ENCODE data around the gene CSNK2A2. TPM values are rescaled to one million over a fixed set of nuclear protein-coding genes. Genes with fewer than 3 reads are reported as not detected.

Gene CSNK2A2
- total RNA-seq, 8 experiments from 2014 or later, result 20.8 to 72.6 (median 33.4) TPM

DNA sequence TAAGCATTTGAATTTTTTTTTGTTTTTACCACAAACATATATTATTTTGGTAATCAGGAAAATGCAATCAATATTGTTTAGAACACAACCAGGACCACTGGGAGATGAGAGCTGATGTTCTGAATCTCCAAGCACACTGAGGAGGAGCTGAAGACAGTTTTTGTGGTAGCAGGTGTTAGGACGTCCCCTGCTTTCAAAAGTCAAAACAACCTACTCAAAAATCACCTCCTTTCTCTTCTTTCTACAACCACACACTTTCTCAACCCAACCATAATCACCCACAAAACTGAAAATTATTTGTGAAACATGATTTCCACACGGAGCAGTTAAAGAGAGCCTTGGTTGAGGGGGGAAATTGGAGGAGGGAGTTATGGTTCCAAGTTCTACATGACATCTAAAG is 42.1 kb downstream of the CSNK2A2 start:
- Histone ChIP-seq H3K27ac (no peak overlapping the region), H3K4me3 (no peak overlapping the region), H3K4me1 (replicated peaks in 1 of 2) (no peaks in the 10 kb centered on the region)
- 27 to 80% (median 67%) methylated on average over 1 to 2 of the region's 2 CpGs; no CpG with 5 or more reads in 3 of the 10 experiments for WGBS, 10 experiments
- in situ Hi-C loops (cut with MboI; ENCODE audit: low pct_unique_long_range_greater_than_20kb in 2 of 9, low sequenced_read_pairs in 9 of 9, unreplicated experiment in 9 of 9), result no loop called here
- peak in 1 of 8 experiments; percentile 2 for ATAC-seq (replicated peaks in 6 of 8)

GRCh38 chr16:58154345-58154744 is 43.6 kb downstream of the CSNK2A2 start:
- H3K4me3 ChIP-seq, result no peak overlapping the region
- no peak overlapping the region for H3K27ac ChIP-seq
- ATAC-seq (replicated peaks in 6 of 8), result peak in 3 of 8 experiments; percentile 47 to 70 (median 65)
- WGBS, 10 experiments, result 0 to 83% (median 80%) methylated on average over 1 to 2 of the region's 2 CpGs; no CpG with 5 or more reads in 5 of the 10 experiments
- no peaks in the 10 kb centered on the region for H3K4me1 ChIP-seq (replicated peaks in 1 of 2)
- in situ Hi-C loops (cut with MboI; ENCODE audit: low pct_unique_long_range_greater_than_20kb in 2 of 9, low sequenced_read_pairs in 9 of 9, unreplicated experiment in 9 of 9), result no loop called here

- ATAC-seq (replicated peaks in 6 of 8), result no peak
- WGBS, 10 experiments, result 61 to 91% (median 80%) methylated on average over 1 to 8 of the region's 8 CpGs; no CpG with 5 or more reads in 1 of the 10 experiments
- Histone ChIP-seq H3K27ac (no peak overlapping the region), H3K4me3 (no peak overlapping the region), H3K4me1 (replicated peaks in 1 of 2) (no peaks in the 10 kb centered on the region)
- in situ Hi-C loops (cut with MboI; ENCODE audit: low pct_unique_long_range_greater_than_20kb in 2 of 9, low sequenced_read_pairs in 9 of 9, unreplicated experiment in 9 of 9), result no loop called here
These were observed 45.5 kb downstream of the CSNK2A2 start for GRCh38 chr16:58152246-58152868.

DNA sequence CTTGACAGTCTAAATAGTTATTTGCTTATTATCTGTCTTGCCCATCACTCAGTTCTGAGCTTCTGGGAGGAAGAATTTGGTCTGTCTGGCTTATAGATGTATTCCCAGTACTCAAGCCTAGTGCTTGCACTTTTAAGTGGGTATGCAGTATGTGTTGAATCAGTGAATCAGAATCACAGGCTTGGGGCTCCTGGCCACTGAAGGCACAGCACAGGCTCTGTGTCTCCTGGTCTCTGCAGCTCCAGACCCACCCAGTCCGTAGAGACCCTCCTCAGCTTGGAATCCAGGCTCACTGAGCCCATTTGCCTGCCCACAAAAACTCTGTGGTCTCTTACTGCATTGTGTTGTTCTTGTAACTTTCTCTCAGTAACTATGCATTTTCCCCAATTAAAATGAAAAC is 49.4 kb downstream of the CSNK2A2 start:
- in situ Hi-C loops (cut with MboI; ENCODE audit: low pct_unique_long_range_greater_than_20kb in 2 of 9, low sequenced_read_pairs in 9 of 9, unreplicated experiment in 9 of 9), result no loop called here

DNA sequence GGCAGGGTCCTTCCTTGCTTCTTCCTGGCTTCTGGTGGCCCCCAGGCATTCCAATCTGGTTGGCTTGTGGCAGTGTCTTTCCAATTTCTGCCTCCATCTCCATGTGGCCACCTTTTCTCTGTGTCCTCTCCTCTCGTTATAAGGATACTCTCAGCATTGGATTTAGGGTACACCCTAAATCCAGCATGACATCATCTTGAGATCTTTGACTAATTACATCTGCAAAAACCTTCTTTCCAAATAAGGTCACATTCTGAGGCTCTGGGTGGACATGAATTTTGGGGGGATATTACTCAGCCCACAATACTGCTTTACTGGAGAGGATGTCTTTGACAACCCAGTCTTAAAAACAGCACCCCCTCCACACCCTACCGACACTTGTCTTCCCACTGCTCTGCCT is 49.8 kb downstream of the CSNK2A2 start:
- WGBS, 10 experiments, result 67 to 100% (median 100%) methylated on average over 1 to 2 of the region's 2 CpGs; no CpG with 5 or more reads in 3 of the 10 experiments
- Histone ChIP-seq H3K27ac (no peak overlapping the region), H3K4me1 (replicated peaks in 1 of 2) (no peaks in the 10 kb centered on the region), H3K4me3 (no peak overlapping the region)
- in situ Hi-C loops (cut with MboI; ENCODE audit: low pct_unique_long_range_greater_than_20kb in 2 of 9, low sequenced_read_pairs in 9 of 9, unreplicated experiment in 9 of 9), result no loop called here
- no peak for ATAC-seq (replicated peaks in 6 of 8)

More for the DNA sequence above, 49.4 kb downstream of the CSNK2A2 start:
- ATAC-seq (replicated peaks in 6 of 8), result no peak
- no peak overlapping the region for H3K4me3 ChIP-seq
- 20 to 100% (median 60%) methylated on average over 1 of the region's 1 CpG; no CpG with 5 or more reads in 3 of the 10 experiments for WGBS, 10 experiments
- H3K4me1 ChIP-seq (replicated peaks in 1 of 2), result no peaks in the 10 kb centered on the region
- H3K27ac ChIP-seq, result no peak overlapping the region

DNA sequence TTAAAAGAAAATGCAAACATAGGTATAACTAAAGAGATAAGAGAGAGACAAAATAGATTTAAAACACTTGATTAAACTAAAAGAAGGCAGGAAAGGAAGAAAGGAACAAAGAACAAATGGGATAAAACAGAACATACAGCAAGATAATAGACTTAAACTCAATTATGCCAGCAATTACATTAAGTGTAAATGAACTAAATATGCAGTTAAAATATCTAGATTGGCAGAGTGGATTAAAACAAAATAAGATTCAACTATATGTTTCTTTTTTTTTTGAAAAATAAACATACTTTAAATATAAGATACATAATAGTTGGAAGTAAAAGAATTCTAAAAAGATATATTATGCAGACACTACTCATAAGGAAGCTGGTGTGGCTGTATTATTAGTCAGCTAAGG is 59.1 kb downstream of the CSNK2A2 start:
- no peak overlapping the region for H3K27ac ChIP-seq
- peaks cover 0 to 6% of the 10 kb centered on the region in 2 donors for H3K4me1 ChIP-seq (replicated peaks in 1 of 2)
- H3K4me3 ChIP-seq, result no peak overlapping the region
- in situ Hi-C loops (cut with MboI; ENCODE audit: low pct_unique_long_range_greater_than_20kb in 2 of 9, low sequenced_read_pairs in 9 of 9, unreplicated experiment in 9 of 9), result no loop called here
- ATAC-seq (replicated peaks in 6 of 8), result no peak

DNA sequence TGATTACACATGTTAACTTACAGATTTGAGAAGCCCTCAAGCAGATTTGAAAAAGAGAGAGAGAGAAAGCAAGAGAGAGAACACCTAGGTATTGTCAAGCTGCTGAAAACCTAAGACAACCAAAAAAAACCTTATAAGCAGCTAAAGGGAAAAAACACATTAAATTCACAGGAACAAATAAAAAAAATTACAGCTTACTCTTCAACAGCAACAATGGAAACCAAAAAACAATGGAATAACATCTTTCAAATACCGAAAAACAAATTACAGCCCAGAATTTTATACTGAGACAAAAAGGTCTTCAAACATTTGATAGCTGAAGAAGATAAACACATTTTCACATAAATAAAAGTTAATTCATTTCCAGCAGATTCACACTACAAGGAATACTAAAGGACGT is 60.3 kb downstream of the CSNK2A2 start:
- H3K4me3 ChIP-seq, result no peak overlapping the region
- peaks cover 0 to 4% of the 10 kb centered on the region in 2 donors for H3K4me1 ChIP-seq (replicated peaks in 1 of 2)
- no peak for ATAC-seq (replicated peaks in 6 of 8)
- no peak overlapping the region for H3K27ac ChIP-seq
- WGBS, 10 experiments, result 43 to 100% (median 76%) methylated on average over 1 to 2 of the region's 2 CpGs
- in situ Hi-C loops (cut with MboI; ENCODE audit: low pct_unique_long_range_greater_than_20kb in 2 of 9, low sequenced_read_pairs in 9 of 9, unreplicated experiment in 9 of 9), result no loop called here

DNA sequence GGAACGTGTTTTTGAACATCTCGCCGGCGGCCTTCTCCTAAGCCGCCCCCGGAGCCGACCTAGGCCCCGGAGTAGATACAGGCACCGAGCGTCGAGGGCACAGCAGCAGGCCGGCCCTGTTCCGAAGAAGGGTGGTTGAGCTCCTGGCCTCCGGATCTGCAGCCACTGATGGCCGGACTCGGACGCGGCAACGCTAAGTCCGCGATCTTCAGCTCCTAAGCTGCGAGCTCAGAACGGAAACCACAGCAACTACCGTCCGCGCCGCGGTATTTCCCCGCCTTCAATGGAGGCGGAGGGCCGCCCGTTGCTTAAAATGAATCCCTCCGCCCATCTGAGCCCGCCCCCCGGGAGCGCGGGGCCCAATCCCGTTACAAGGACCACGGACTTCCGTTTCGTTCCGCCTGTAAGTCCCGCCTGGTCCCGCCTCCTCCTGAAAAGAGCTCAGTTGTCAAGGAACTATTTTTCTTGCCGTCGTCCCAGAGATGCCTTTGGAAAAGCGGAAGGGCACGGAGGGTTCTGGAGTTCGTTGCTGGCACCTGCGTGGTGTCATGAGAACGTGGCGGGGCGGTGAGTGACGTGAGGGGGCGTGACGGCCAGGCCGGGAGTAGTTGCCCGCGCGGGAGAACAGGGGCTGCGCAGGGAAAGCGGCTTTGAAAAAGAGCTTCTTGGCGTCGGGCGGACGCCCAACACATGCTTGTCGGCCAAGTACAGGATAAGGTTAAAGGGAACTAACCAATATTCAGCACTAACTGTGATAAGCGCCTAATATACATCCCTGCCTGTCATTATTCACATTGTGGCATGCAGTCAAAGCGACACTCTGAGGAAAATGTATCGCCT is 68.6 kb downstream of the CSNK2A2 start, which contains the start of gene CFAP20:
Gene CFAP20 (minus strand): TSS at position 285 of the 840 bp plus-strand sequence. CDS start 266 bp downstream, at position 19.
- H3K27ac ChIP-seq, result peak within 1 kb of the TSS; percentile 86 to 92
- peak within 1 kb of the TSS; percentile 71 to 91 (median 81) for H3K4me3 ChIP-seq
- H3K4me1 ChIP-seq (replicated peaks in 1 of 2), result peaks cover 5 to 33% of the 10 kb centered on the region in 2 donors
- peak; percentile 85 to 93 (median 91) for ATAC-seq (replicated peaks in 6 of 8)
- in situ Hi-C loops (cut with MboI; ENCODE audit: low pct_unique_long_range_greater_than_20kb in 2 of 9, low sequenced_read_pairs in 9 of 9, unreplicated experiment in 9 of 9), result loop anchor here in 1 of 9 experiments (10.0 kb wide), 1 partner anchor 105 kb away; the partner anchor contains the start of gene MMP15
- 0 to 50% (median 13%) methylated on average over 1 to 18 of the region's 70 CpGs; no CpG with 5 or more reads in 1 of the 10 experiments for WGBS, 10 experiments

DNA sequence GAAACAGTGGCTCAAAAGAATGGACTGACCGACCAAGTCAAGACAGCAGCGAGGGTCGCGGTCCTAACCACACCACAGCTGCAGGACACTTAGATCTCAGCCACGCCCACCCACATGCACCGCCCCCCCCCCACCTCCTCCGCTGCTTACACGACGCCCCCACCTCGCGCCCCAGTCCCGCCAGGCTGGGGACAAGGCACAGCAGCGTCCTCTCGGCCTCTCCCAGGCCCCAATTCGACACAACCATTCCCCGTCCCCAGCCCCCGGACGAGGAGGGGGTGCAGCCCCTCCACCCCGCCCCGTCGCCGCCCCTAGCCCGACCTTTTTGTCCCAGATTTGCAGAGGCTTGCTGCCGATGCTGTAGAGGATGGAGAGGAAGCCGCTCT is 69.2 kb downstream of the CSNK2A2 start:
- ATAC-seq (replicated peaks in 6 of 8), result peak in 6 of 8 experiments; percentile 0 to 23 (median 13)
- H3K27ac ChIP-seq, result peak overlapping the region; percentile 86 to 92
- 0% methylated on average over 2 of the region's 25 CpGs; no CpG with 5 or more reads in 9 of the 10 experiments for WGBS, 10 experiments
- H3K4me1 ChIP-seq (replicated peaks in 1 of 2), result peaks cover 5 to 33% of the 10 kb centered on the region in 2 donors
- peak overlapping the region; percentile 71 to 91 (median 81) for H3K4me3 ChIP-seq
- in situ Hi-C loops (cut with MboI; ENCODE audit: low pct_unique_long_range_greater_than_20kb in 2 of 9, low sequenced_read_pairs in 9 of 9, unreplicated experiment in 9 of 9), result loop anchor here in 1 of 9 experiments (10.0 kb wide), 1 partner anchor 104 kb away; the partner anchor contains the start of gene MMP15

DNA sequence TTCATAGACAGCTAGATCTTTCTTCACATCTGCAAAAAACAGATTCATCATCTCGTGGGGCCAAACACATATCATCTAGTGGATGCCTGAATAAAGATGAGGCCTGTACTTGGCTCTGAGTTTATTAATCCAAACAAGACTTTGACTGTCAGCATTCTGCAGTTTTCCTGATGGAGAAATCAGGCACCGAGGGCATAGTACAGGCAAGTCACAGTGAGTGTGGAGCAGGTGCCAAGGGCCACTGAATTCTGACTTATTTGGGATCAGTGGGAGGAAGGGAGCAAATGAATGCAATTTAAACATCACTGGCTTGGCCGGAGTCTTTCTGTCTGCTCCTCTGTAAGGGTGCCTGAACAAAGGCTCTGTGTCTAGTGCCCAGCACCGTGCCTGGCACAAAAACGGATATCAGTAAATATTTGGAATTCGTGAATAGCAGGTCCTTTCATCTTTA is 69.7 kb downstream of the CSNK2A2 start:
- H3K27ac ChIP-seq, result peak overlapping the region; percentile 86 to 92
- in situ Hi-C loops (cut with MboI; ENCODE audit: low pct_unique_long_range_greater_than_20kb in 2 of 9, low sequenced_read_pairs in 9 of 9, unreplicated experiment in 9 of 9), result loop anchor here in 1 of 9 experiments (10.0 kb wide), 1 partner anchor 103 kb away; the partner anchor contains the start of gene MMP15
- peak overlapping the region; percentile 71 to 91 (median 81) for H3K4me3 ChIP-seq
- 0 to 18% (median 0%) methylated on average over 1 to 5 of the region's 6 CpGs; no CpG with 5 or more reads in 2 of the 10 experiments for WGBS, 10 experiments
- ATAC-seq (replicated peaks in 6 of 8), result no peak
- H3K4me1 ChIP-seq (replicated peaks in 1 of 2), result peaks cover 5 to 33% of the 10 kb centered on the region in 2 donors

- in situ Hi-C loops (cut with MboI; ENCODE audit: low pct_unique_long_range_greater_than_20kb in 2 of 9, low sequenced_read_pairs in 9 of 9, unreplicated experiment in 9 of 9), result loop anchor here in 1 of 9 experiments (10.0 kb wide), 1 partner anchor 103 kb away; the partner anchor contains the start of gene MMP15
- H3K27ac ChIP-seq, result no peak overlapping the region
- no peak for ATAC-seq (replicated peaks in 6 of 8)
- peak overlapping the region; percentile 71 to 91 (median 81) for H3K4me3 ChIP-seq
- 0 to 60% (median 10%) methylated on average over 1 to 4 of the region's 4 CpGs; no CpG with 5 or more reads in 2 of the 10 experiments for WGBS, 10 experiments
- H3K4me1 ChIP-seq (replicated peaks in 1 of 2), result peaks cover 5 to 33% of the 10 kb centered on the region in 2 donors
These were observed 70.3 kb downstream of the CSNK2A2 start for GRCh38 chr16:58127634-58128033.

- in situ Hi-C loops (cut with MboI; ENCODE audit: low pct_unique_long_range_greater_than_20kb in 2 of 9, low sequenced_read_pairs in 9 of 9, unreplicated experiment in 9 of 9), result loop anchor here in 1 of 9 experiments (10.0 kb wide), 1 partner anchor 102 kb away; the partner anchor contains the start of gene MMP15
- Histone ChIP-seq H3K4me1 (replicated peaks in 1 of 2) (peaks cover 7 to 37% of the 10 kb centered on the region in 2 donors), H3K27ac (no peak overlapping the region), H3K4me3 (peak overlapping the region; percentile 71 to 91 (median 81))
- WGBS, 10 experiments, result 0 to 20% (median 3%) methylated on average over 1 to 7 of the region's 7 CpGs; no CpG with 5 or more reads in 2 of the 10 experiments
- ATAC-seq (replicated peaks in 6 of 8), result peak in 4 of 8 experiments; percentile 6 to 9 (median 7)
These were observed 70.8 kb downstream of the CSNK2A2 start for GRCh38 chr16:58127033-58127556.
